ENCODE data around the gene PLK2. TPM values are rescaled to one million over a fixed set of nuclear protein-coding genes. Genes with fewer than 3 reads are reported as not detected.

PLK2 gene
- total and polyA plus RNA-seq, 2 of the 8 experiments (the other 6 are each of a cell fraction or from before 2014, with no cell fraction given) = 5.8 to 20.6 TPM

DNA sequence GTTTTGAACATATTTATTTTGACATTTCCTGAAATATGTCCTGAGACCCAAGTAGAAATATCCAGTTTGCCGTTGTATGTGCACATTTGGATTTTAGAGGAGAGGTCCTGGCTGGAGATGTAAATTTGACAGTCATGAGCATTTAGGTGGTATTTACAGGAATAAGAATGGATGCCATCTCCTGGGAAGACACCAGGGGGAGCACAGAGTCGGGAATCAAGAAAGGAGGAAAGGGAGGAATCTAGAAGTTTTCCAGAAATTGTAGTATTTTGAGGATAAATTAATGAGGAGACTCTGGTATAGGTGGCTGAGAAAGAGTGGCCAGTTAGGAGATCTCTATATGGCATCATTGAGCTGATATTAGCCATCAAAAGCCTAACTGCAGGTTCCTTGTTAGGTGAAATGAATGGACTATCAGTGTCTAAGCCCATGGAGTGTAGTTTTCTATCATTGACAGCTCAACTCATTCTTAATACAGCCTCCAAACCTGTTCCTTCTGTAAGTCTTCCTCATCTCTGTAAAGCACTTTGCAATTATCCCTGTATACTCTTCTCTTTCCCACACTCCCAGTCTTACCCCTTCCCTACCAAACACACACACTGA lies 38.6 kb upstream of the PLK2 start (continued):
- TF ChIP-seq RAD21 (IDR thresholded peaks at IDR 0.05 in 1 of 2, conservative IDR thresholded peaks at IDR 0.05 in 1 of 2; ENCODE audit: low read depth in 2 of 2, low read length in 2 of 2) = peak; percentile 76
- TF ChIP-seq RBBP5 (IDR thresholded peaks at IDR 0.05; ENCODE audit: borderline replicate concordance, low read depth, low read length) = no peak
- TF ChIP-seq CREB1 (IDR thresholded peaks at IDR 0.05) = no peak
- TF ChIP-seq RXRA (IDR thresholded peaks at IDR 0.05; ENCODE audit: insufficient read depth, low read depth, low read length) = no peak
- TF ChIP-seq HDAC2 (IDR thresholded peaks at IDR 0.05; ENCODE audit: borderline replicate concordance in 1 of 2, low read depth in 2 of 2, low read length in 2 of 2) = no peak
- TF ChIP-seq CTBP2 (IDR thresholded peaks at IDR 0.05; ENCODE audit: borderline replicate concordance, insufficient read depth, insufficient read length, low read length) = no peak
- TF ChIP-seq MAFK (IDR thresholded peaks at IDR 0.05; ENCODE audit: low read depth, low read length) = no peak
